ENCODE data around the gene SFRP2. TPM values are rescaled to one million over a fixed set of nuclear protein-coding genes. Genes with fewer than 3 reads are reported as not detected.

Gene SFRP2
- polyA plus RNA-seq, 3 donors, result not detected

DNA sequence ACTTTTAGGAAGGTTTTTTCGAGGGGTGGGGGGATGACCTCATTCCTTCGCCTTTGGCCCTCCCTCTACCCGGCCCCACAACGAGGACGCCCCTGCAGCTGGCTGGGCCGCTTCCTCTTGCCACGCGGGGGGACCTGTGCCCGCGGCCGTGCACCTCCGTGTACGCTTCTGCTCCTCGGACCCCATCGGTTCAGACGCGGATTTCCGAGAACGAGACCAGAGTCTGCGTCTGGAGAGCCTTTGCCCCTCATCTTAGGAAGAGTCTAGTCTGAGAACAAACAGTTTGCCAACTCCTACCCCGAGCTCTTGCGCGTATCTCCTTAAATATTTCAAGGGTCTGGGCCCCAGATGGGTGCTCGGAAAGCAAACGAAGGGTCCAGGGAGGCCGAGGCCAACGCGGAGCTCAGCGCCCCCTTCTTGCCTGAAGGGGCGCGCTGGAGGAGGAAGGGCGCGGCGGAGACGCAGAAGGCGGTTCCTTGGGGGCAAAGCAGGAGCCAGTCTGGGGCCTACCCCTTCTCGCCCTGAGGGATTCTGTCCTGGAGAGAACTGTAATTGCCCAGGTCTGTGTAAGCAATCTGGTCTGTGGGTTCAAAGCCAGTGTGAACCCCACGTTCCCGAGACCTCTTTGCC lies 3.9 kb upstream of the SFRP2 start:
- Mint-ChIP-seq H3K9me3 (peaks cover 0 to 33% (median 19%) of the 10 kb centered on the region in 7 donors), H3K4me1 (peaks cover 52% of the 10 kb centered on the region), H3K27me3 (ENCODE audit: low read depth in 3 of 3) (peaks cover 82 to 95% (median 95%) of the 10 kb centered on the region in 3 donors), H3K36me3 (peaks cover 4 to 12% of the 10 kb centered on the region in 2 donors), H3K27ac (no peak overlapping the region), H3K4me3 (peak overlapping the region; percentile 68 to 95)
- peak overlapping the region; percentile 32 for H2AFZ ChIP-seq (ENCODE audit: insufficient read depth, low read depth, low read length, poor library complexity, severe bottlenecking)
- TF ChIP-seq, protein P1, sequence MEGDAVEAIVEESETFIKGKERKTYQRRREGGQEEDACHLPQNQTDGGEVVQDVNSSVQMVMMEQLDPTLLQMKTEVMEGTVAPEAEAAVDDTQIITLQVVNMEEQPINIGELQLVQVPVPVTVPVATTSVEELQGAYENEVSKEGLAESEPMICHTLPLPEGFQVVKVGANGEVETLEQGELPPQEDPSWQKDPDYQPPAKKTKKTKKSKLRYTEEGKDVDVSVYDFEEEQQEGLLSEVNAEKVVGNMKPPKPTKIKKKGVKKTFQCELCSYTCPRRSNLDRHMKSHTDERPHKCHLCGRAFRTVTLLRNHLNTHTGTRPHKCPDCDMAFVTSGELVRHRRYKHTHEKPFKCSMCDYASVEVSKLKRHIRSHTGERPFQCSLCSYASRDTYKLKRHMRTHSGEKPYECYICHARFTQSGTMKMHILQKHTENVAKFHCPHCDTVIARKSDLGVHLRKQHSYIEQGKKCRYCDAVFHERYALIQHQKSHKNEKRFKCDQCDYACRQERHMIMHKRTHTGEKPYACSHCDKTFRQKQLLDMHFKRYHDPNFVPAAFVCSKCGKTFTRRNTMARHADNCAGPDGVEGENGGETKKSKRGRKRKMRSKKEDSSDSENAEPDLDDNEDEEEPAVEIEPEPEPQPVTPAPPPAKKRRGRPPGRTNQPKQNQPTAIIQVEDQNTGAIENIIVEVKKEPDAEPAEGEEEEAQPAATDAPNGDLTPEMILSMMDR (IDR thresholded peaks at IDR 0.05), result no peak
- H3K4me2 ChIP-seq (replicated peaks; ENCODE audit: extremely low read depth, low read length, poor library complexity, severe bottlenecking), result peak overlapping the region; percentile 64
- H4K20me1 ChIP-seq (ENCODE audit: insufficient read depth, low read length), result no peaks in the 10 kb centered on the region
- DNase-seq, result no peak
- H3K79me2 ChIP-seq (ENCODE audit: insufficient read depth, low read length), result no peaks in the 10 kb centered on the region
- peaks cover 0 to 55% of the 10 kb centered on the region in 2 donors for H3K9me3 ChIP-seq (replicated peaks in 1 of 2; ENCODE audit: control insufficient read depth in 1 of 2, insufficient read depth in 1 of 2, low read length in 2 of 2)
- intact Hi-C loops (cut with micrococcal nuclease), result no loop called here
- WGBS (ENCODE audit: insufficient coverage), result 11% methylated on average over 38 of the region's 39 CpGs
- H3K4me1 ChIP-seq (ENCODE audit: control insufficient read depth in 1 of 2, insufficient read depth in 2 of 2, low read length in 2 of 2), result peaks cover 27 to 46% of the 10 kb centered on the region in 2 donors
- H3K27ac ChIP-seq (ENCODE audit: low read depth in 1 of 2, low read length in 2 of 2), result no peak overlapping the region
- peak overlapping the region in 1 of 3 experiments; percentile 67 for H3K4me3 ChIP-seq (replicated peaks in 1 of 3; ENCODE audit: low read depth in 2 of 3, low read length in 3 of 3)
- no peaks in the 10 kb centered on the region for H3K36me3 ChIP-seq (replicated peaks in 1 of 2; ENCODE audit: control insufficient read depth in 1 of 2, insufficient read depth in 2 of 2, low read length in 2 of 2)
- H3K9ac ChIP-seq (ENCODE audit: insufficient read depth, low read length, poor library complexity, severe bottlenecking), result no peak overlapping the region
- H3K27me3 ChIP-seq (ENCODE audit: control insufficient read depth in 2 of 2, insufficient read depth in 2 of 2, low read length in 2 of 2), result peaks cover 85 to 94% of the 10 kb centered on the region in 2 donors

DNA sequence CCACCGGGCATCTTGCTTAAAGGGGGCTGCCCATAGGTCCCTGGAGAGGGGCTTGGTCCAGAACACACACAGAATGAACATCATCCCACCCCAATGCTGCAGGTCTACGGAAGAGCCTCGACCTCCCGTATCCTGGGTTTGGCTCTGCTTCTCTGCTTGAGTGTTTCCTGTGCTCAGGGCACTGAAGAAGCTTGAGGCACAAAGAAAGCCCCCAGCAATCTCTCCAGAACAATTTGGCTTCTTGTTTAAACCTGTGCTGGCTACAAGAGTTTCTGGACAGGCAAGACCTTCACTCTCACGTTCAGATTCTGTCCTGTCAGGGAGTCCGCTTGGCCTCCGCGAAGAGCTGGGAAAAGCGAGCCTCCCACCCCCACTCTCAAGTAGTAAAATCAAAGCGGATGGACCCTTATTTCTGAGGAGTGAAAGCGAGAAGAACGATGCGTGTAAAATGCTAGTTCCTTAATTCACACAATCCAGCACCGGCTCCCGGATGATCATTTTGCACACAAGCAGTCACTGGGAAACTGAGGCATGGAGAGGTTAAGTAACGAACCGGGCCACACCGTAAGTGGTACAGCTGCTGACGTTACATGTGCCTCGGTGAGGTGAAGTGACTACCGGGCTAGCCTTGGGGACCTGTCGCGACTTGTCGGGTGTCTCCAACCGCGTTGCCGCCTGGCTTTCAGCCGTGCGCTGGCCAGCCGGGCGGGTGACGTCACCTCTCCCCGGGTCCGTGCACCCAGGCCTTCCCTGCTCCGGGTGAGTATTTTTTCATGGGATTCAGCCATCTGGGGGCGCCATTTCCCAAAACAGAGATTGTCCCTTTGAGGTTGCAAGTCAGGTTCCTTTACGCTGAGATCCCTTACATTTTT lies 3.1 kb upstream of the SFRP2 start:
- Mint-ChIP-seq H3K9me3 (peaks cover 0 to 35% (median 20%) of the 10 kb centered on the region in 7 donors), H3K27ac (no peak overlapping the region), H3K27me3 (ENCODE audit: low read depth in 3 of 3) (peaks cover 89 to 98% (median 96%) of the 10 kb centered on the region in 3 donors), H3K36me3 (peaks cover 4 to 12% of the 10 kb centered on the region in 2 donors), H3K4me1 (peaks cover 55% of the 10 kb centered on the region), H3K4me3 (peak overlapping the region; percentile 68 to 95)
- DNase-seq, result peak in 1 of 3 donors; percentile 22
- no peak overlapping the region for H3K9ac ChIP-seq (ENCODE audit: insufficient read depth, low read length, poor library complexity, severe bottlenecking)
- H3K4me1 ChIP-seq (ENCODE audit: control insufficient read depth in 1 of 2, insufficient read depth in 2 of 2, low read length in 2 of 2), result peaks cover 27 to 46% of the 10 kb centered on the region in 2 donors
- peaks cover 0 to 62% of the 10 kb centered on the region in 2 donors for H3K9me3 ChIP-seq (replicated peaks in 1 of 2; ENCODE audit: control insufficient read depth in 1 of 2, insufficient read depth in 1 of 2, low read length in 2 of 2)
- TF ChIP-seq, protein P1 (IDR thresholded peaks at IDR 0.05), result no peak
- no peaks in the 10 kb centered on the region for H3K79me2 ChIP-seq (ENCODE audit: insufficient read depth, low read length)
- no peaks in the 10 kb centered on the region for H3K36me3 ChIP-seq (replicated peaks in 1 of 2; ENCODE audit: control insufficient read depth in 1 of 2, insufficient read depth in 2 of 2, low read length in 2 of 2)
- no peak overlapping the region for H3K27ac ChIP-seq (ENCODE audit: low read depth in 1 of 2, low read length in 2 of 2)
- peak overlapping the region; percentile 32 for H2AFZ ChIP-seq (ENCODE audit: insufficient read depth, low read depth, low read length, poor library complexity, severe bottlenecking)
- intact Hi-C loops (cut with micrococcal nuclease), result no loop called here
- WGBS (ENCODE audit: insufficient coverage), result 10% methylated on average over 29 of the region's 37 CpGs
- peaks cover 86 to 97% of the 10 kb centered on the region in 2 donors for H3K27me3 ChIP-seq (ENCODE audit: control insufficient read depth in 2 of 2, insufficient read depth in 2 of 2, low read length in 2 of 2)
- H4K20me1 ChIP-seq (ENCODE audit: insufficient read depth, low read length), result no peaks in the 10 kb centered on the region
- peak overlapping the region in 1 of 3 experiments; percentile 67 for H3K4me3 ChIP-seq (replicated peaks in 1 of 3; ENCODE audit: low read depth in 2 of 3, low read length in 3 of 3)
- peak overlapping the region; percentile 64 for H3K4me2 ChIP-seq (replicated peaks; ENCODE audit: extremely low read depth, low read length, poor library complexity, severe bottlenecking)

All from CD14-positive monocyte (primary cell).